Panc1 (cell line): ENCODE measurements around the gene MYRF. TPM values are rescaled to one million over a fixed set of nuclear protein-coding genes. Genes with fewer than 3 reads are reported as not detected.

ENCODE experiments used
- ATAC-seq: fragments of 200-7000 bp; cut with Tn5 transposase; 2 replicates; pipeline ENCODE4 v1.9.1; 2020; ENCODE audit warnings: mild to moderate bottlenecking, moderate library complexity
- BruUV-seq: library from RNA; stranded (reverse); fragments of 400-500 nt; replicated peaks from 2 replicates; lab custom pipeline; 2021; lab: Mats Ljungman, UMichigan
- CTCF ChIA-PET: fragments of 300-600 bp; sonication (Branson Sonifier 250); formaldehyde crosslinking; loops from one replicate; lab custom pipeline; 2022; ENCODE audit warnings: antibody characterized with exemption; lab: Charles Lee
- POLR2A ChIA-PET: fragments of 300-600 bp; sonication (Branson Sonifier 250); formaldehyde crosslinking; loops from one replicate; lab custom pipeline; 2022; ENCODE audit warnings: antibody characterized with exemption; lab: Charles Lee
- DNase-seq: peaks from one replicate; pipeline ENCODE4 v3.0.0-alpha.2; 2010; ENCODE audit warnings: low read depth, low spot score
- H3K27ac ChIP-seq: 2 replicates; pipeline ENCODE4 v1.5.1; 2011; ENCODE audit warnings: mild to moderate bottlenecking, low read length, inconsistent platforms
- H3K27me3 ChIP-seq: fragments of 200-500 bp; sonication (Bioruptor generic); 2 replicates; pipeline ENCODE4 v1.6.0; 2014; ENCODE audit warnings: low read length, inconsistent platforms; ENCODE audit not compliant: control insufficient read depth, insufficient read depth
- H3K36me3 ChIP-seq: fragments of 200-500 bp; sonication (Bioruptor generic); 2 replicates; pipeline ENCODE4 v1.5.1; 2014; ENCODE audit warnings: inconsistent platforms, mild to moderate bottlenecking, low read length, moderate library complexity; ENCODE audit not compliant: control insufficient read depth, insufficient read depth
- H3K4me1 ChIP-seq: 2 replicates; pipeline ENCODE4 v1.5.1; 2011; ENCODE audit warnings: inconsistent platforms, mild to moderate bottlenecking, low read length, moderate library complexity; ENCODE audit not compliant: control insufficient read depth, insufficient read depth
- H3K4me3 ChIP-seq, 2 experiments: 2 replicates each; pipeline ENCODE4 v1.5.1; 2011 to 2012; ENCODE audit warnings: low read depth in 2 of 2, low read length in 2 of 2, mild to moderate bottlenecking in 2 of 2, inconsistent platforms in 1 of 2, moderate library complexity in 1 of 2
- H3K9me3 ChIP-seq: fragments of 200-500 bp; sonication (Bioruptor generic); 2 replicates; pipeline ENCODE4 v1.5.1; 2014; ENCODE audit warnings: low read depth, mild to moderate bottlenecking, inconsistent platforms, low read length, moderate library complexity; ENCODE audit not compliant: control insufficient read depth, insufficient read depth
- CTCF ChIP-seq: fragments of 450-650 bp; IDR thresholded peaks from 2 replicates; pipeline ENCODE4 v1.5.1; 2017; ENCODE audit warnings: mild to moderate bottlenecking
- POLR2AphosphoS5 ChIP-seq: IDR thresholded peaks from 2 replicates; pipeline ENCODE4 v1.6.1; 2012; ENCODE audit warnings: mild to moderate bottlenecking, low read depth, low read length, moderate library complexity
- REST ChIP-seq, 2 experiments: IDR thresholded peaks; 2 replicates each; pipeline ENCODE4 v1.6.1; 2011 to 2012; ENCODE audit warnings: low read depth in 2 of 2, control low read depth in 1 of 2, low read length in 1 of 2, mild to moderate bottlenecking in 1 of 2, moderate library complexity in 1 of 2; ENCODE audit not compliant: insufficient read depth in 1 of 2
- SIN3A ChIP-seq: IDR thresholded peaks from 2 replicates; pipeline ENCODE4 v1.6.1; 2012; ENCODE audit warnings: low read depth, mild to moderate bottlenecking, low read length, moderate library complexity, borderline replicate concordance; ENCODE audit not compliant: insufficient read depth
- TCF7L2 ChIP-seq: IDR thresholded peaks from 2 replicates; pipeline ENCODE4 v1.6.1; 2011; ENCODE audit warnings: mild to moderate bottlenecking, low read depth, low read length, inconsistent platforms
- in situ Hi-C: cut with HindIII; loops from 2 replicates; pipeline ENCODE4 v1.10.0; 2016; ENCODE audit warnings: low sequenced_read_pairs, low pct_unique_long_range_greater_than_20kb
- intact Hi-C: fragments of 100-400 bp; cut with micrococcal nuclease; formaldehyde crosslinking; loops from one replicate; pipeline ENCODE4 v1.10.0; 2022; ENCODE audit not compliant: unreplicated experiment
- total RNA-seq: library from RNA; stranded (reverse); gene quantifications from one replicate; pipeline ENCODE4 v1.2.1, GENCODE V29; 2021; ENCODE audit not compliant: unreplicated experiment

MYRF gene
- total RNA-seq, 1 experiment from 2014 or later: 2.8 TPM

- Histone ChIP-seq H3K9me3 (no peaks in the 10 kb centered on the region), H3K4me1 (no peaks in the 10 kb centered on the region), H3K27ac (no peak overlapping the region), H3K36me3 (peaks cover 10% of the 10 kb centered on the region), H3K27me3 (no peaks in the 10 kb centered on the region), H3K4me3 (no peak overlapping the region)
- DNase-seq (no peak), ATAC-seq (no peak)
- no peak for TF ChIP-seq REST (IDR thresholded peaks at IDR 0.05; ENCODE audit: insufficient read depth in 1 of 2, low read depth in 2 of 2, low read length in 1 of 2)
- no peak for TF ChIP-seq CTCF
- TF ChIP-seq SIN3A: no peak
- intact Hi-C loops (no loop called here), in situ Hi-C loops (no loop called here)
- POLR2A ChIA-PET: no interaction called here
- CTCF ChIA-PET: no interaction called here
- BruUV-seq: no TSS peak
Observed at GRCh38 chr11:61806785-61807184, 54.3 kb downstream of the MYRF start.

- no peak overlapping the region for H3K4me3 ChIP-seq
- no peaks in the 10 kb centered on the region for H3K9me3 ChIP-seq
- no peak overlapping the region for H3K27ac ChIP-seq
- no TSS peak for BruUV-seq
- peaks cover 13% of the 10 kb centered on the region for H3K36me3 ChIP-seq
- in situ Hi-C loops (no loop called here), intact Hi-C loops (no loop called here)
- CTCF ChIA-PET: no interaction called here
- 0 out of 2 replicates have a peak, but pooled peaks cover 4% of the 10 kb centered on the region for H3K4me1 ChIP-seq
- ATAC-seq (no peak), DNase-seq (no peak)
- no peak for TF ChIP-seq POLR2AphosphoS5
- no peak for TF ChIP-seq TCF7L2
- no peak for TF ChIP-seq SIN3A
- no peak for TF ChIP-seq CTCF
- TF ChIP-seq REST (IDR thresholded peaks at IDR 0.05; ENCODE audit: insufficient read depth in 1 of 2, low read depth in 2 of 2, low read length in 1 of 2): no peak
- H3K27me3 ChIP-seq: no peaks in the 10 kb centered on the region
- POLR2A ChIA-PET: no interaction called here
Observed at GRCh38 chr11:61810671-61811175, 58.3 kb downstream of the MYRF start.
